Stimulated activated CD4-positive, alpha-beta T cell treated with anti-CD3 and anti-CD28 coated beads, Interleukin-15, amount 100 ng/mL, for 1 hour (primary cell): Measurements from ENCODE around the gene SLC9A9.

Experiments
- DNase-seq, 2 donors: peaks; one replicate each; pipeline ENCODE4 v3.0.0-alpha.2; 2020; ENCODE audit warnings: low read depth in 1 of 2, low spot score in 1 of 2

SLC9A9 gene

DNA sequence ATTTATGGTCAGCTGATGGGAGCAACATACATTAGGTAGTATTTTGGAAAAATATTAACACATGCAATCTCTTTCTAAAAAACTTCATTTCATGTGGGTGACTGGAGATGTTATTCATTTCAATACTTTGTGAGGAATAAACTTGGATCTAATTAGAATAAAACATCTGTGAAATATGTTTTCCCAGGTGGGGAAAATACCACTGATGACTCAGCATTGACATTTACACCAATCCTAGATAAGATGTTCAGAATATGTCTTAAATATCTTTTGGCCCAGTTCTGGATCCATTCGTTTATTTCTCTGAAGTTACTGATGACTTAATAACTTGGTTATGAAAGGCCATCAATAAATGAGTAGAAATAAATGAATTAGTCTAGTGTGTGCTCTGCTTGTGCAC is 481.1 kb downstream of the SLC9A9 start:
- no peak for DNase-seq

DNA sequence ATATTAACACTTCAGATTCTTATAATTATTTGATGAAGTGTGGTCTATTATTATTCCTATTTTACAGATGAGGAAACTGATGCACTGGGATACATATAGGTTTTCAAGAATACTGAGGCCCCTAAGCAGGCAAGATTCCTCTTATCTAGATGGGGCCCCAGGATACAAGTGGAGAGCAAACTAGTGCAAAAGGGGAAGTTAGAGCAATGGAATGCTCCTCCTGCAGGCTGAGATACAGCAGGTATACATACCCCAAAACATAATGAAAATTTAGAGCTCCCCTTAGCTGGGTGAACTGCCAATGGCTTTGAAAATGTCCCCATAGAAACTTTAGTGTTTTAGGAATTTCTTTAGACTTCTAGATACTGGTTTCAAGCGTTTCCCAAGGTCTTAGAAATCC is 481.6 kb downstream of the SLC9A9 start:
- DNase-seq = no peak

DNA sequence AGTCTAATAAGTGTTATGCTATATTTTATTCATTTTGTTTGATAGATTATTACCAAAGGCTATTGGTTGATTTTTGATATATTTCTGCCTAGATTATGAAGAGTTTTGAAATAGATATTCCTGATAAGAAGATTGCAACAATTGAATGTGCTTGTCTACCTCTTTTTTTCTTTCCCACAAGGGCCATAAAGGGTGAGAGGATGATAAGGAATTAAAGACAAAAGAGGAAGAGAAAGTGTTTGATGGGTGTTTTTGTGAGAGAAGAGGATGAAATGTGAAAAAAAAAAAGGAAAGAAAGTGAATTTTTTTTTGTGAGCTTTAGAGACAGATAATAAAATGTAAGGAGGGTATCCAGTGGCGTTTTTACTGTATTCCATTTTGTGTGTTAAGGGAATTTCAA is 484.3 kb downstream of the SLC9A9 start:
- no peak for DNase-seq

DNA sequence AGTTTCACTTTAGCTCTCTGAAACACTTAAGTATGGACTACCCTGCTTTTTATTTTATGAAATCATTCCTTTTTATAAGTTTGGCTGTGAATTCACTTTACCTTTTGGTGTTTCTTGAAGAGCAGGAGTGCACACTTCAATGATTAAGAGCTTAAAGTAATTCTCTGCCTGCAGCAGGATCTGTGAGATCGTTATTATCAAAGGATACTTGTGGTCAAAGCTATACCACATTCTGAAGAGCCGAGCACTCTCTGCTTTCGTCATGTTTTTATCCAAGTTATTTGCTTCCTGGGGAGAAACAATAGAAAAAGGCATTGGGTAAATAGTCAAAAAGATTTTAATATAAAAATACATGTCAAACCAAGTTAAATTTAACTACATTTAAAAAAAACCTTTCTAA is 485.0 kb downstream of the SLC9A9 start:
- DNase-seq = no peak

- no peak for DNase-seq
Measured at GRCh38 chr3:143362115-143362991, 485.9 kb downstream of the SLC9A9 start.

- DNase-seq = no peak
Measured at GRCh38 chr3:143361589-143361988, 486.7 kb downstream of the SLC9A9 start.

- no peak for DNase-seq
Measured at GRCh38 chr3:143360244-143360643, 488.0 kb downstream of the SLC9A9 start.

DNA sequence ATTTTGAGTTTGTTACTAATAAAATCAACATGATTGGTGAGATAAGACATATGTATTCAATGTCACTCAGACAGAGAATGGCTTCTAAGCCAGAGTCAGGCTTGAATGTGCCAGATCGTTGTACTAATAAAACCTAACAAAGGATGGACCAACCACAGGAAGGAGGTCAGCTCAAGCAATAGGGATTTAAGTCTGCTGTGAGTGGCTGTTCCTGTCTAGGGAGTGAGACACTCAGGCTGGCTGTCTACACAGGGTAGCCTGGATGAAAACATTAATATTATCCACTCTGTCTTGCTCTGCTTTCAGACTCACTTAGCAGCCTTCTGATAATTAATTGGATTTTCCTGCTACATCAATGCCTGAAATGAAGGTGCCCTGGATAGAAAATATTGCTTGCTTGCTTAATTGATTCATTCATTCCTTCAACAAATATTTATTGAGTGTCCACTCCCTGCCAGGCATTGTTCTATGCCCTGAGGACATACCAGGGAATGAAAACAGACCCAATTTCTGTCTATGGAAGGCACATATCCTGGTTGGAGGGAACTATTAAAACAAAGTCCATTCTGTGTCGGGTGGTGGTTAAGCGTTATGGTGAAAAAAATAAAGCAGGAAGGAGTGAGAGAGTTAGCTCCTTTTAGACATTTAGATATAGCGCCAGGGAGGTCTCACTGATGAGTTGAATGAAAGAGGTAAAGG is 489.3 kb downstream of the SLC9A9 start:
- no peak for DNase-seq

DNA sequence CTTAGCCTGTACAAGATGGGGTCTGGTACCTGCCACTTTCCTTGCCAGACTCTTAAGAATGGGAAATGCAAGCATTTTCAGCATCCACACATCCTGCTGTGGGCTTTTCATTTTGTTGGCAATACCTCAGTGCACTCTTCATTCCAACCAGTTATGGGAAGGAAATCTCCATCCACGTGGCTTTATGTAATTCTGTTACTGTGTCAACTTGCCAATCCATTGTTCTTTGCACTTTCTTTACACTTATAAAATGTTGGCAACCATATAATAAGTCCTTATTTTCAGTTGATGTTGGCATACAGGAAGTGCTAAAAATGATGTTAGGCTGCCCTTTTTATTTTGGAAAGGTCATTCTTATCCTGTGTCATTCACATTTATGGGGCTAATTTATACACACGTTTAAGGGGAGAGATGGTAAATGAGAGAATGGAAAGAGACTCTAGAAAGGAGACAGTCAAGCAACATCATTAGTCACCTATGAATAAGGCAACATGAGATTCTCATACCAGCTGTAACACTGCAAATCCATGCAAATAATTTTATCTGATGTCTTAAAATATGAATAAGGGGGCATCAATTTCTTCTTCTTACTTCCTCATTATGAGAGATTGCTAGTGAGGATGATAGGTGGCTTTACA is 490.0 kb downstream of the SLC9A9 start:
- no peak for DNase-seq

GRCh38 chr3:143357700-143358099 is 490.6 kb downstream of the SLC9A9 start:
- no peak for DNase-seq

- no peak for DNase-seq
Measured at GRCh38 chr3:143356839-143357238, 491.4 kb downstream of the SLC9A9 start.

DNA sequence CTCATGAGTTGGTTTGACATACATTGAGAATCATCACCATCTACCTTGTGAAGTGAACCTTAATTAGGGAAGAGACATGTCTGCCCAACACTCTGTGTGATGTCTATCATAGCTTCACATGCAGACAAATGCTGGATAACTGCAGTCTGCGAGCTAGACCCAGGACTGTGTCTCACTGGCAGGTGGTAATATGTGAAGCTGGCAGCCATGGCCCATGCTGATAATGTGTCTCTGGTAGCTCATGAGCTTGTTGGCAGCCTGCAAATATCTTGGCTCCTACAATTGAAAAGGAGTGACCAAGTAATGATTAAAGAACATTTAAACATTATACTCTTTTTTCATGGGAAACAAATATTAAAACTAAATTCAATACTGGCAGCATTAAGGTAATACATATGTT is 493.9 kb downstream of the SLC9A9 start:
- no peak for DNase-seq

DNA sequence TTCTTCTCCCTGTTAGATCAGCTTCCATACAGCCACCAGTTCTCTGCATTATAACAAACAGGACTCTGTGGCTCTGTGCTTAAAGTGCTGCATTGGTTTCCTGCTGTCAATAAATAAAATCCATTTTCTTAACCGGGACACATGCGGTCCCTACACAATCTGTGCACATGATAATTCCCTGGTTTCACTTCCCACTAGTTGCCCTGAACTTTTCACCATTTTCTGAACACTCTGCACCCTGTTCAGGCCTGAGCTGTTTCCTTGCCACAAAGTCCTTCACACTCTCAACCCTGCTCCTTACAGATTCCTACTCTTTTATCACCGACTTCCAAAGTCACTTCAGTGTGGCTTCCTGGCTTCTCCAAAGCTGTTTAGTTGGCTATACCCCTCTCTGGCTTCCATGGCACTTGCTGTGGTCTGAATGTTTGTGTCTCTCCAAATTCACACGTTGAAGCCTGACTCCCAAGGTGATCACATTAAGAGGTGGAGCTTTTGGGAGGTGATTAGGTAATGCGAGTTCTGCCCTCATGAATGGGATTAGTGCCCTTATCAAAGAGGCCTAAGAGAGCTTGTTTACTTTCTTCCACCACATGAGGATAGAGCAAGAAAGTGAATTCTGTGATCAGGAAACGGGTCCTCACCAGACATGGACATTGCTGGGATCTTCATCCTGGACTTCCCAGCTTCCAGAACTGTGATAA is 495.3 kb downstream of the SLC9A9 start:
- DNase-seq = no peak

- no peak for DNase-seq
Measured at GRCh38 chr3:143351895-143352608, 496.2 kb downstream of the SLC9A9 start.

GRCh38 chr3:143351354-143351753 is 496.9 kb downstream of the SLC9A9 start:
- DNase-seq = no peak

- no peak for DNase-seq
Measured at GRCh38 chr3:143349455-143349854, 498.8 kb downstream of the SLC9A9 start.

DNA sequence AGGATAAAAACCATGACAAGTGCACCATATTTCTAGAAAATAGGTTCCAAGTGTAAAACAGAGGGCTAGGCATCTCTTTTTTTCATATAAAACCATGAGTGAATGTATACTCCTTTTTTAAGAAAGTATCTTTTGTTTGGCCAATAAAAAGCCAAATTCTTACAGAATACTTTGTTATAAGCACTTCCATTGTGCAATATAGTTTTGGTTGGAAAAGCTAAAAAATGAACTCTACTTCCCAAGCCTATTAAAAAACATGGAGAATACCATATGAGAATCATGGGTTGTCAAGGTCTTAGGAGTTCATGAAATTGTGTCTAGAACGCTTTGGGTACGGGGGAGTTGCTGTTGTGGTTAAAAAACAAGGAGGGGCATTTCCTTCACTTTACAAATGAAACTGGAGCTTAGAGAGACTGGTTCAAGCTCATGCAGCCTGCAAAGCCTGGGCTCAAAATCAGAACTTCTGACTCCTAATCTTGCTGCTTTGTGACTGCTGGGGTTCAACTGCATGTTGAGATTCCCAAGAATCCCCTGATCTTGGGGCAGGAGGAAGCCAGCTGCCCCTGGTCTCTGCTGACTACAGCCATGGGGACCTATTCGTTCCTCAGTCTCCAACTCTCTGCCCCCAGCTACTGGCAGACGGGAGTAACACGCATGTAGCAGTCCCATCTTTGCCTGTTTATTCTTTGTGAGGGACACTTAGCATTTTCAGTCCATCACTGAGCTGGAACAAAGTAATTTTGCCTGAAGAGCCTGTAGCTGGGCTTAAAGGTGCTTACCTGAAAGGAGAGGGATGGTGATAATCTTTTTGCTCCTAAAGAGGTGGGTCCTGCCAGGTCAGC is 499.6 kb downstream of the SLC9A9 start:
- DNase-seq = no peak

GRCh38 chr3:143344516-143345165 is 503.6 kb downstream of the SLC9A9 start:
- no peak for DNase-seq

DNA sequence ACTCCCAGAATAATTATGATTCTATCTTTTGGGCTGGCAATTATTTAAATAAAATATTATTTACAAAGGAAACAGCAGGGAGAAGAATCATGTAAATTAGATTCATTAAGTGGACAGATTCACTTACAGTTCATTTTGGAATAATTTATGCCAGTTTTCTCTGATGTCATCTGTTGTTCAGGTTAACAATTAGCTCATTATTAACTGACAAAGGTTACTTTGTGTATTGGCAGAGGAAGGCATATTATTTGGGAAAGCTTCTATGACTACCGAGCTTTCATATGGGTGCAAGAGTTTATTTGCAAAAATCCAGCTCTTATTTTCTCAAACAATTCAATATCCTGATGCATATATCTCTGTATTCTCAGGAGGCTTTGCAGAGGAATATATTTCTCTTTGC is 504.3 kb downstream of the SLC9A9 start:
- no peak for DNase-seq
